Effector memory CD4-positive, alpha-beta T cell (primary cell): ENCODE results near the gene RNPEPL1.
"Not testable (repeated sequence)": the region's sequence is repeated elsewhere in the genome, so short reads cannot be mapped to it uniquely, and the experiment has no call there.

Experiments
- DNase-seq, 3 donors: peaks; one replicate each; pipeline ENCODE4 v3.0.0-alpha.2; 2020
- H3K27ac ChIP-seq: 2 replicates; pipeline ENCODE4 v1.7.0; 2013; ENCODE audit warnings: mild to moderate bottlenecking, low read length, moderate library complexity; ENCODE audit not compliant: insufficient read depth, poor library complexity, severe bottlenecking
- H3K27me3 ChIP-seq: replicated peaks from 2 replicates; pipeline ENCODE4 v1.7.0; 2013; ENCODE audit warnings: mild to moderate bottlenecking, low read length; ENCODE audit not compliant: insufficient read depth, control insufficient read depth, poor library complexity, severe bottlenecking
- H3K36me3 ChIP-seq: 2 replicates; pipeline ENCODE4 v1.7.0; 2013; ENCODE audit warnings: mild to moderate bottlenecking, low read length, moderate library complexity; ENCODE audit not compliant: control insufficient read depth, insufficient read depth
- H3K4me1 ChIP-seq: 2 replicates; pipeline ENCODE4 v1.7.0; 2013; ENCODE audit warnings: low read length, mild to moderate bottlenecking; ENCODE audit not compliant: control insufficient read depth, insufficient read depth, poor library complexity, severe bottlenecking
- H3K4me3 ChIP-seq: 2 replicates; pipeline ENCODE4 v1.7.0; 2013; ENCODE audit warnings: low read length, low read depth, mild to moderate bottlenecking; ENCODE audit not compliant: insufficient read depth, poor library complexity, severe bottlenecking
- H3K9me3 ChIP-seq: 2 replicates; pipeline ENCODE4 v1.7.0; 2013; ENCODE audit warnings: mild to moderate bottlenecking, low read length, moderate library complexity; ENCODE audit not compliant: control insufficient read depth

RNPEPL1 gene

GRCh38 chr2:240605867-240606743 is 37.8 kb downstream of the RNPEPL1 start:
- DNase-seq, result no peak
- no peaks in the 10 kb centered on the region for H3K36me3 ChIP-seq
- no peak overlapping the region for H3K4me3 ChIP-seq
- no peaks in the 10 kb centered on the region for H3K9me3 ChIP-seq
- H3K27ac ChIP-seq, result no peak overlapping the region
- H3K27me3 ChIP-seq, result no peaks in the 10 kb centered on the region
- no peaks in the 10 kb centered on the region for H3K4me1 ChIP-seq

- Histone ChIP-seq H3K9me3 (no peaks in the 10 kb centered on the region), H3K27ac (no peak overlapping the region), H3K27me3 (no peaks in the 10 kb centered on the region), H3K4me1 (peaks cover 3% of the 10 kb centered on the region), H3K4me3 (no peak overlapping the region), H3K36me3 (no peaks in the 10 kb centered on the region)
- no peak for DNase-seq
Measured at GRCh38 chr2:240611601-240612210, 43.4 kb downstream of the RNPEPL1 start.

- DNase-seq, result no peak
- no peak overlapping the region for H3K27ac ChIP-seq
- no peaks in the 10 kb centered on the region for H3K9me3 ChIP-seq
Measured at GRCh38 chr2:240613781-240614180, 45.5 kb downstream of the RNPEPL1 start.

GRCh38 chr2:240614391-240614790 is 46.1 kb downstream of the RNPEPL1 start:
- Histone ChIP-seq H3K4me1 (peaks cover 3% of the 10 kb centered on the region), H3K9me3 (no peaks in the 10 kb centered on the region), H3K27ac (no peak overlapping the region), H3K27me3 (no peaks in the 10 kb centered on the region), H3K36me3 (no peaks in the 10 kb centered on the region), H3K4me3 (no peak overlapping the region)
- DNase-seq, result no peak

More at GRCh38 chr2:240613781-240614180, 45.5 kb downstream of the RNPEPL1 start:
- Histone ChIP-seq H3K4me1 (peaks cover 3% of the 10 kb centered on the region), H3K36me3 (no peaks in the 10 kb centered on the region), H3K4me3 (no peak overlapping the region), H3K27me3 (no peaks in the 10 kb centered on the region)

- Histone ChIP-seq H3K27me3 (no peaks in the 10 kb centered on the region), H3K36me3 (no peaks in the 10 kb centered on the region), H3K9me3 (no peaks in the 10 kb centered on the region), H3K4me3 (no peak overlapping the region), H3K4me1 (peaks cover 4% of the 10 kb centered on the region), H3K27ac (no peak overlapping the region)
- DNase-seq, result no peak
Measured at GRCh38 chr2:240615396-240615795, 47.1 kb downstream of the RNPEPL1 start.

- peaks cover 10% of the 10 kb centered on the region for H3K4me1 ChIP-seq
- H3K36me3 ChIP-seq, result no peaks in the 10 kb centered on the region
- no peak for DNase-seq
- no peaks in the 10 kb centered on the region for H3K27me3 ChIP-seq
- no peak overlapping the region for H3K4me3 ChIP-seq
- H3K27ac ChIP-seq, result no peak overlapping the region
- no peaks in the 10 kb centered on the region for H3K9me3 ChIP-seq
Measured at GRCh38 chr2:240615820-240616547, 47.7 kb downstream of the RNPEPL1 start.

- not testable (repeated sequence) for H3K27ac ChIP-seq, H3K36me3 ChIP-seq, H3K9me3 ChIP-seq, H3K27me3 ChIP-seq, DNase-seq, H3K4me3 ChIP-seq
- H3K4me1 ChIP-seq, result peaks cover 16% of the 10 kb centered on the region
Measured at GRCh38 chr2:240616860-240617666, 48.8 kb downstream of the RNPEPL1 start.

- no peaks in the 10 kb centered on the region for H3K27me3 ChIP-seq
- no peak overlapping the region for H3K4me3 ChIP-seq
- H3K36me3 ChIP-seq, result no peaks in the 10 kb centered on the region
- H3K4me1 ChIP-seq, result peaks cover 30% of the 10 kb centered on the region
- no peak for DNase-seq
- H3K27ac ChIP-seq, result no peak overlapping the region
- no peaks in the 10 kb centered on the region for H3K9me3 ChIP-seq
Measured at GRCh38 chr2:240618776-240619175, 50.5 kb downstream of the RNPEPL1 start.

- Histone ChIP-seq H3K9me3 (no peaks in the 10 kb centered on the region), H3K4me1 (peaks cover 39% of the 10 kb centered on the region), H3K27ac (no peak overlapping the region), H3K4me3 (no peak overlapping the region), H3K27me3 (no peaks in the 10 kb centered on the region), H3K36me3 (no peaks in the 10 kb centered on the region)
- no peak for DNase-seq
Measured at GRCh38 chr2:240619506-240620148, 51.3 kb downstream of the RNPEPL1 start.
